ENCODE measurements around the gene ERICH4.

- no peak for TF ChIP-seq CTCF (IDR thresholded peaks at IDR 0.05 in 4 of 5, conservative IDR thresholded peaks at IDR 0.05 in 1 of 5)
- TF ChIP-seq POLR2A (IDR thresholded peaks at IDR 0.05): peak in 1 of 2 donors; percentile 19
Observed at GRCh38 chr19:41426952-41427646, 15.9 kb upstream of the ERICH4 start, which contains the start of gene B3GNT8.

Data from gastrocnemius medialis (tissue), 4 donors.